Measurements from ENCODE around the gene ABHD17A.
"Not testable (repeated sequence)": the region's sequence is repeated elsewhere in the genome, so short reads cannot be mapped to it uniquely, and the experiment has no call there.

ABHD17A gene

GRCh38 chr19:1884291-1884718 is 991 bp downstream of the ABHD17A start:
- POLR2A ChIA-PET, result interaction anchor here (1.6 kb wide), 1 partner anchor 20 kb away, joined by 5 read pairs; no protein-coding TSS in a partner anchor
- TF ChIP-seq, protein P1, sequence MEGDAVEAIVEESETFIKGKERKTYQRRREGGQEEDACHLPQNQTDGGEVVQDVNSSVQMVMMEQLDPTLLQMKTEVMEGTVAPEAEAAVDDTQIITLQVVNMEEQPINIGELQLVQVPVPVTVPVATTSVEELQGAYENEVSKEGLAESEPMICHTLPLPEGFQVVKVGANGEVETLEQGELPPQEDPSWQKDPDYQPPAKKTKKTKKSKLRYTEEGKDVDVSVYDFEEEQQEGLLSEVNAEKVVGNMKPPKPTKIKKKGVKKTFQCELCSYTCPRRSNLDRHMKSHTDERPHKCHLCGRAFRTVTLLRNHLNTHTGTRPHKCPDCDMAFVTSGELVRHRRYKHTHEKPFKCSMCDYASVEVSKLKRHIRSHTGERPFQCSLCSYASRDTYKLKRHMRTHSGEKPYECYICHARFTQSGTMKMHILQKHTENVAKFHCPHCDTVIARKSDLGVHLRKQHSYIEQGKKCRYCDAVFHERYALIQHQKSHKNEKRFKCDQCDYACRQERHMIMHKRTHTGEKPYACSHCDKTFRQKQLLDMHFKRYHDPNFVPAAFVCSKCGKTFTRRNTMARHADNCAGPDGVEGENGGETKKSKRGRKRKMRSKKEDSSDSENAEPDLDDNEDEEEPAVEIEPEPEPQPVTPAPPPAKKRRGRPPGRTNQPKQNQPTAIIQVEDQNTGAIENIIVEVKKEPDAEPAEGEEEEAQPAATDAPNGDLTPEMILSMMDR (IDR thresholded peaks at IDR 0.05; ENCODE audit: control extremely low read depth, extremely low read depth, low read depth, missing control alignments), result no peak
- CTCF ChIA-PET, result interaction anchor here (2.7 kb wide), 1 partner anchor 8 kb away, joined by 9 read pairs; no protein-coding TSS in a partner anchor
- no peak for DNase-seq (ENCODE audit: extremely low spot score)

GRCh38 chr19:1883784-1884183 is 1.5 kb downstream of the ABHD17A start:
- TF ChIP-seq, protein P1 (IDR thresholded peaks at IDR 0.05; ENCODE audit: control extremely low read depth, extremely low read depth, low read depth, missing control alignments), result no peak
- CTCF ChIA-PET, result interaction anchor here (2.7 kb wide), 1 partner anchor 8 kb away, joined by 9 read pairs; no protein-coding TSS in a partner anchor
- no peak for DNase-seq (ENCODE audit: extremely low spot score)
- POLR2A ChIA-PET, result interaction anchor here (1.6 kb wide), 1 partner anchor 19 kb away, joined by 5 read pairs; no protein-coding TSS in a partner anchor

GRCh38 chr19:1882786-1883692 is 2.3 kb downstream of the ABHD17A start:
- DNase-seq (ENCODE audit: extremely low spot score), result no peak
- TF ChIP-seq, protein P1 (IDR thresholded peaks at IDR 0.05; ENCODE audit: control extremely low read depth, extremely low read depth, low read depth, missing control alignments), result no peak
- POLR2A ChIA-PET, result no interaction called here

DNA sequence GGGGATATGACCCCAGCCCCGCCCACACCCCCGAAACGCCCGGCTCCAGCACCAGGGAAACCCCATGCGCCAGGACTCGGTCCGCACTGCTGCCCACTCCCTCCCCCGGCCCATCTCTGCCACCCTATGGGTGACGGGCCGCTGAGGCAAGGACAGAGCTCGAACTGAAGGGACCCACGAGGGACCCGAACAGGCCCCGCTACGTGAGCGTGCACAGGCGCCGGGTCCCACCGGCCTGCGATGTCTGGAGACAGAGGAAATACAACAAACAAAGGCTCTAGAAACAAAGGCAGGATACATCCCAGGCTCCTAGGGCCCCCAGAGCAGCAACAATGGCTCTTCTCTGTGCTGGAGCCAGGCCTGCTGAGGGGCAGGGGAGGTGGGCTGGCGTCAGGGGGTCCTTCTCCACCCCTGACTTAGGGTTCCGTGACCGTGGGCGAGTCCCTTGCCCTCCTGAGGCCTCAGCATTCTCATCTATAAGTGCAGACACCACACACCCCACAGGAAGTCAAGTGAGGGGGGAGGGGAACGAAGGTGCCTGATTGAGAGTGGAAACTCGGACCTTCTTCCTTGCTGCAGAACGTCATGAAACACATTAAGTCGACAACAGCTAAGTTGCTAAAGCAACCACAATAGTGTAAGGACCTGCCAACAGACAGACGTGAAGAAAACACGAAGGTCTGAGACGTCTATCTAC is 3.1 kb downstream of the ABHD17A start:
- TF ChIP-seq, protein P1 (IDR thresholded peaks at IDR 0.05; ENCODE audit: control extremely low read depth, extremely low read depth, low read depth, missing control alignments), result no peak
- ChIA-PET CTCF (interaction anchor here (1.1 kb wide), 1 partner anchor 17 kb away, joined by 3 read pairs; no protein-coding TSS in a partner anchor), POLR2A (no interaction called here)
- DNase-seq (ENCODE audit: extremely low spot score), result no peak

More at GRCh38 chr19:1882786-1883692, 2.3 kb downstream of the ABHD17A start:
- CTCF ChIA-PET, result interaction anchor here (1.1 to 2.7 kb wide), 2 partner anchors 7 to 18 kb away, joined by 3 to 9 read pairs; no protein-coding TSS in a partner anchor

DNA sequence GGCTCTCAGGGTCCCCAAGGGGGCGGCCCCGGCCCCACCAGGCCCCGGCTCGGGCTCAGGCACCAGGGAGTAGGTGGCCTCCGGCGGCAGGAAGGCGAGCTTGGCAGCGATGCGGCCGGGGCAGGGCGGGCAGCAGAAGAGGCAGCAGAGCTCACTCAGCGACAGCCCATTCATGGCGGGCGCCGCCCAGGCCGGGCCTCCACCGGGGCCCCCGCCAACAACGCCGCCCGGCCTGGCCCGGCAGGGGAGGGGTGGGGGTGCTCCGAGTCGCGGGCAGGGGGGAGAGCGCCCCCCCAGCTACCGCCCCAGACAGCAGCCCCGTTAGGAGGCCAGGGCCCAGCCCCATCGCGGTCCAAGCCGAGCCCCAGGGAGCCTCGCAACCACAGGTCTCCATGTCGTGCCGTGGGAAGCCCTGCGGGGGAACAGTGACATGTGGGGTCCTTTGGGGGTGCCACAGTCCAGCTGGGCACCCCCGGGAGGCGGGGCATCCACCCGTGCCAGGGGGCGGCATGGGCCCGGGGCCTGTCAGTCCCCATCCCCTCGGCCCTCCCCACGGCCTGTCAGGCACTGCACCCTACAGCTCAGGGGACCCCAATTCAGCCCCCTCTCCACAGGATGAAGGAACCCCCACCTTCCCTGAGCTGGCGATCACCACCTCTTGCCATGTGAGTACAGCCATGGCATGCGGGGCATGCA is 3.8 kb downstream of the ABHD17A start:
- DNase-seq (ENCODE audit: extremely low spot score); CTCF ChIA-PET; POLR2A ChIA-PET: not testable (repeated sequence)

DNA sequence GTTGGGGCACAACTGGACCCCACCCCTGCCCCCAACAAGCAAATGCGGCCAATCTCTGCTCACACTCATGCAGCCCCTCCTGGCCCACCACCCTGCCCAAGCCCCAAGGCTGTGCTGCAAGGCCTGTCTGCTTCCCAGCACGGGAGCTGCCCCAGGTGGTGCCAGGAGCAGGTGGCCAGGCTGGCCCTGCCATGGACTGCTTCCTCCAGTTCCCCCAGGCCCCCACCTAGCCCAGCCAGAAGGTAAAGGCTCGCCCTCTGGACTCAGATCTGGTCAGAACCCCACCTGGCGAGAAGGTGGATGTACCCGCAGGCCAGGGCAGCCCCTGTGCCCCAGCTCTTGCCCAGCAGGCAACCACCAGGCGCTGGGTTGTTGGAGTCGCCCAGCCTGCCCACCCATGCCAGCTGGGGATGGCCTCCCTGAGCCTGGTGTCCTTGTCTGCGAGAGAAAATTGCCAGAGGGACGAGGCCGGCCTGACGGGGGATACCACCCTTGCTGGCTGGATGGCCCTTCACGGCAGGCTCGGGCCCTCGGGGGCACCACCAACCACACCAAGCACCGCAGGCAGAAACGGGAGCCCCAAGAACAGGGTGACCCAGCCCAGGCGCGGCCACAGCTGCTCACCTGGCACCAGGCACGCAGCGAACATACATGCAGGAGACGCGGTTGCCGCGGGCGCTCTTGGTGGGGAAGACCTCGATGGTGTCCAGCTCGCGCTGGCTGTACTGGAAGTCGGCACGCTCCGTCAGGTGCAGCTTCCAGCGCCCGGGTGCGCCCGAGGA is 4.5 kb downstream of the ABHD17A start:
- DNase-seq (ENCODE audit: extremely low spot score), result no peak
- ChIA-PET POLR2A (no interaction called here), CTCF (no interaction called here)
- TF ChIP-seq, protein P1 (IDR thresholded peaks at IDR 0.05; ENCODE audit: control extremely low read depth, extremely low read depth, low read depth, missing control alignments), result no peak

GRCh38 chr19:1879982-1880381 is 5.3 kb downstream of the ABHD17A start:
- DNase-seq (ENCODE audit: extremely low spot score); POLR2A ChIA-PET; CTCF ChIA-PET: not testable (repeated sequence)

GRCh38 chr19:1878583-1878982 is 6.7 kb downstream of the ABHD17A start:
- POLR2A ChIA-PET; CTCF ChIA-PET; DNase-seq (ENCODE audit: extremely low spot score): not testable (repeated sequence)

DNA sequence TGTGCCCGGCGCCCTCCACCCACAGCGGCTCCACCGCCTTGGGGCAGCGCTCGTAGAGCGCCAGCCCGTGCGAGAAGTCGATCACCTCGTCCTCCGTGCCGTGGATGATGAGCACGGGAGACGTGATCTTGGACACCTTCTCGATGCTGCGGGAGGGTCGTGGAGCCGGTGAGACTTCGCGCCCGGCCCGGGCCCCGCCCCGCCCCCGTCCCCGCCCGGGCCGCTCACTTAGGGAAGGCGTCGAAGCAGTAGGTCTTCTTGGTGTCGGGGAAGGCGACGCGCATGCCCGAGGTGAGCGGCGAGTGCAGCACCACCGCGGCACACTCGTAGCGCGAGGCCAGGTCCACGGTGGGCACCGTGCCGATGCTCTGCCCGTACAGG is 8.0 kb downstream of the ABHD17A start:
- CTCF ChIA-PET, result interaction anchor here (2.5 to 3.7 kb wide), 2 partner anchors 13 to 19 kb away, joined by 9 to 23 read pairs; no protein-coding TSS in a partner anchor
- POLR2A ChIA-PET; DNase-seq (ENCODE audit: extremely low spot score): not testable (repeated sequence)

All from GM10248 (cell line).